ENCODE results near the gene N4BP2.

The N4BP2 gene

GRCh38 chr4:40205259-40206198 is 148.9 kb downstream of the N4BP2 start:
- Histone ChIP-seq H3K4me1 (ENCODE audit: insufficient read depth, low read length, severe bottlenecking) (peaks cover 96% of the 10 kb centered on the region), H3K9me2 (ENCODE audit: low read depth, low read length) (no peaks in the 10 kb centered on the region), H3K27ac (ENCODE audit: low read depth, low read length, poor library complexity, severe bottlenecking) (peak overlapping the region; percentile 100), H3K79me2 (ENCODE audit: insufficient read depth, low read length) (peaks cover 100% of the 10 kb centered on the region), H4K20me1 (ENCODE audit: insufficient read depth, low read length) (no peaks in the 10 kb centered on the region), H3K27me3 (ENCODE audit: insufficient read depth, low read length) (no peaks in the 10 kb centered on the region), H3K4me3 (ENCODE audit: low read depth, low read length, poor library complexity, severe bottlenecking) (peak overlapping the region; percentile 82), H3K36me3 (ENCODE audit: insufficient read depth, low read length) (peaks cover 90% of the 10 kb centered on the region), H2AFZ (ENCODE audit: low read length) (no peak overlapping the region), H3K9me3 (ENCODE audit: low read length) (no peaks in the 10 kb centered on the region), H3K9ac (ENCODE audit: low read length) (peak overlapping the region; percentile 78; the same call in 1 of the 2 replicates), H3K4me2 (ENCODE audit: low read length) (peak overlapping the region; percentile 86), H3F3A (ENCODE audit: insufficient read depth, low read length) (no peaks in the 10 kb centered on the region; the same call in 1 of the 2 replicates)
- TF ChIP-seq EZH2 (IDR thresholded peaks at IDR 0.05; ENCODE audit: borderline replicate concordance, low read length), result no peak
- no peak for TF ChIP-seq CTCF (IDR thresholded peaks at IDR 0.05; ENCODE audit: low read length)

GRCh38 chr4:40206426-40206825 is 149.8 kb downstream of the N4BP2 start:
- H2AFZ ChIP-seq (ENCODE audit: low read length), result no peak overlapping the region
- H3K9me3 ChIP-seq (ENCODE audit: low read length), result no peaks in the 10 kb centered on the region
- H3K27ac ChIP-seq (ENCODE audit: low read depth, low read length, poor library complexity, severe bottlenecking), result peak overlapping the region; percentile 100
- peaks cover 88% of the 10 kb centered on the region for H3K36me3 ChIP-seq (ENCODE audit: insufficient read depth, low read length)
- H3F3A ChIP-seq (ENCODE audit: insufficient read depth, low read length), result no peaks in the 10 kb centered on the region
- H3K4me3 ChIP-seq (ENCODE audit: low read depth, low read length, poor library complexity, severe bottlenecking), result peak overlapping the region; percentile 82
- peaks cover 100% of the 10 kb centered on the region for H3K79me2 ChIP-seq (ENCODE audit: insufficient read depth, low read length)
- peak overlapping the region; percentile 86 for H3K4me2 ChIP-seq (ENCODE audit: low read length)
- H3K9ac ChIP-seq (ENCODE audit: low read length), result peak overlapping the region; percentile 78; the same call in 1 of the 2 replicates
- TF ChIP-seq CTCF (IDR thresholded peaks at IDR 0.05; ENCODE audit: low read length) (no peak), EZH2 (IDR thresholded peaks at IDR 0.05; ENCODE audit: borderline replicate concordance, low read length) (no peak)
- H4K20me1 ChIP-seq (ENCODE audit: insufficient read depth, low read length), result no peaks in the 10 kb centered on the region
- no peaks in the 10 kb centered on the region for H3K27me3 ChIP-seq (ENCODE audit: insufficient read depth, low read length)
- no peaks in the 10 kb centered on the region for H3K9me2 ChIP-seq (ENCODE audit: low read depth, low read length)
- peaks cover 97% of the 10 kb centered on the region for H3K4me1 ChIP-seq (ENCODE audit: insufficient read depth, low read length, severe bottlenecking)

Measured in OCI-LY1 (cell line).